ENCODE measurements around the gene FBXL17.

GRCh38 chr5:107871023-107871422 is 510.9 kb downstream of the FBXL17 start:
- TF ChIP-seq CTCF (IDR thresholded peaks at IDR 0.05) (no peak), POLR2A (IDR thresholded peaks at IDR 0.05) (no peak), POLR2AphosphoS5 (IDR thresholded peaks at IDR 0.05) (no peak), EP300 (IDR thresholded peaks at IDR 0.05) (no peak)
